Esophagus squamous epithelium (tissue), 5 donors: ENCODE data around the gene SETD1B. TPM values are rescaled to one million over a fixed set of nuclear protein-coding genes. Genes with fewer than 3 reads are reported as not detected.

Experiments
- DNase-seq: peaks from one replicate; lab custom pipeline; 2025; lab: John Stamatoyannopoulos, UW
- H3K27ac ChIP-seq, 4 donors: fragments of 200-600 bp; sonication (generic); one replicate each; pipeline ENCODE4 v1.5.1; 2016 to 2019; ENCODE audit warnings: mild to moderate bottlenecking in 1 of 4
- H3K27me3 ChIP-seq, 4 donors: fragments of 200-600 bp; sonication (generic); 1 replicate in 3 of 4; 2 replicates in 1 of 4; pipeline versions ENCODE4 v1.5.1 to v1.6.0; 2017 to 2021; ENCODE audit warnings: antibody characterized with exemption in 1 of 4
- H3K36me3 ChIP-seq, 3 donors: fragments of 200-600 bp; sonication (generic); one replicate each; pipeline ENCODE4 v1.5.1; 2016 to 2019
- H3K4me1 ChIP-seq, 3 donors: fragments of 200-600 bp; sonication (generic); one replicate each; pipeline ENCODE4 v1.5.1; 2017 to 2019
- H3K4me3 ChIP-seq, 4 donors: fragments of 200-600 bp; sonication (generic); 1 replicate in 3 of 4; 2 replicates in 1 of 4; pipeline ENCODE4 v1.5.1; 2016 to 2019; ENCODE audit warnings: mild to moderate bottlenecking in 2 of 4, moderate library complexity in 1 of 4
- H3K9me3 ChIP-seq, 3 donors: fragments of 200-600 bp; sonication (generic); one replicate each; pipeline ENCODE4 v1.5.1; 2016 to 2019
- CTCF ChIP-seq, 6 experiments: fragments of 450-650 bp in 4 of 6; fragments of 200-600 bp in 2 of 6; sonication (generic) in 2 of 6; IDR thresholded peaks; one replicate each; pipeline ENCODE4 v1.5.1; 2016 to 2019; ENCODE audit warnings: antibody characterized with exemption in 6 of 6, mild to moderate bottlenecking in 4 of 6, moderate library complexity in 4 of 6
- POLR2A ChIP-seq, 4 donors: fragments of 450-650 bp; IDR thresholded peaks; one replicate each; pipeline ENCODE4 v1.6.1; 2017; ENCODE audit warnings: antibody characterized with exemption in 4 of 4, mild to moderate bottlenecking in 4 of 4, moderate library complexity in 3 of 4
- WGBS, 2 donors: methylation state at CpG; one replicate each; pipeline ENCODE4 v1.1.5; 2018; 5-methylcytosine and 5-hydroxymethylcytosine counted together
- intact Hi-C: fragments of 100-400 bp; cut with DNase I; formaldehyde crosslinking; loops from one replicate; pipeline ENCODE4 v1.15.0; 2022
- total RNA-seq, 4 donors: library from RNA; depleted of rRNA; stranded (reverse); fragments of >200 nt; gene quantifications; one replicate each; pipeline ENCODE4 v1.1.0, GENCODE V29; 2016
- donor health status: DM: yes; HTN: yes; CAD: no.

Gene SETD1B
- total RNA-seq, 4 donors from 2014 or later = 5.6 to 14.4 (median 10.6) TPM

GRCh38 chr12:121829250-121829918 lies 25.6 kb downstream of the SETD1B start:
- DNase-seq = no peak
- Histone ChIP-seq H3K36me3 (peaks cover 36 to 87% (median 49%) of the 10 kb centered on the region in 3 donors), H3K4me3 (no peak overlapping the region), H3K27me3 (no peaks in the 10 kb centered on the region), H3K9me3 (no peaks in the 10 kb centered on the region), H3K27ac (no peak overlapping the region), H3K4me1 (no peaks in the 10 kb centered on the region)
- no peak for TF ChIP-seq CTCF (IDR thresholded peaks at IDR 0.05)
- TF ChIP-seq POLR2A (IDR thresholded peaks at IDR 0.05) = no peak
- intact Hi-C loops = no loop called here
- WGBS, 2 donors = 77 to 89% methylated on average over 4 to 7 of the region's 7 CpGs

DNA sequence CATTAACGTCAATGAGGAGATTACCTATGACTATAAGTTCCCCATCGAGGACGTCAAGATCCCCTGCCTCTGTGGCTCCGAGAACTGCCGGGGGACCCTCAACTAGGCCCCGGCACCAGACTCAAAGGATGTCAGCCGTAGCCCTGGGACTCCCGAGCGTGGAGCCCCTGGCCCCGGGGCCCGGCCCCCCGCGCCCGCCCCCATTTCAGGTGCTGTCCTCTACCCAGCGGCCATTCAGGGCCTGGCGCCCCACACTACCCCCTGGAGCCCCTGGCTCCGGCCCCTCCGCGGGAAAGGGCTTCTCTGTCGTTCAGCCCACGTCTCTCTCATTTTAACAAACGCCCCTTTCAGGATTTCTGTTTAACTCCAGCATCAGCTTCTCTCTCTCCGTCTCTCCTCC lies 26.3 kb downstream of the SETD1B start:
- no peak for DNase-seq
- H3K4me3 ChIP-seq = no peak overlapping the region
- intact Hi-C loops = no loop called here
- H3K4me1 ChIP-seq = no peaks in the 10 kb centered on the region
- no peak overlapping the region for H3K27ac ChIP-seq
- no peak for TF ChIP-seq POLR2A (IDR thresholded peaks at IDR 0.05)
- TF ChIP-seq CTCF (IDR thresholded peaks at IDR 0.05) = no peak
- H3K27me3 ChIP-seq = no peaks in the 10 kb centered on the region
- 88 to 94% methylated on average over 12 to 19 of the region's 23 CpGs for WGBS, 2 donors
- H3K9me3 ChIP-seq = no peaks in the 10 kb centered on the region
- H3K36me3 ChIP-seq = peaks cover 36 to 80% (median 49%) of the 10 kb centered on the region in 3 donors

- 76 to 90% methylated on average over 12 to 15 of the region's 29 CpGs for WGBS, 2 donors
- TF ChIP-seq POLR2A (IDR thresholded peaks at IDR 0.05) (no peak), CTCF (IDR thresholded peaks at IDR 0.05) (no peak)
- peaks cover 36 to 74% (median 49%) of the 10 kb centered on the region in 3 donors for H3K36me3 ChIP-seq
- no peak overlapping the region for H3K4me3 ChIP-seq
- intact Hi-C loops = no loop called here
- DNase-seq = no peak
- no peaks in the 10 kb centered on the region for H3K27me3 ChIP-seq
- no peak overlapping the region for H3K27ac ChIP-seq
- H3K4me1 ChIP-seq = no peaks in the 10 kb centered on the region
- no peaks in the 10 kb centered on the region for H3K9me3 ChIP-seq
These were observed 26.9 kb downstream of the SETD1B start for GRCh38 chr12:121830588-121831265.

DNA sequence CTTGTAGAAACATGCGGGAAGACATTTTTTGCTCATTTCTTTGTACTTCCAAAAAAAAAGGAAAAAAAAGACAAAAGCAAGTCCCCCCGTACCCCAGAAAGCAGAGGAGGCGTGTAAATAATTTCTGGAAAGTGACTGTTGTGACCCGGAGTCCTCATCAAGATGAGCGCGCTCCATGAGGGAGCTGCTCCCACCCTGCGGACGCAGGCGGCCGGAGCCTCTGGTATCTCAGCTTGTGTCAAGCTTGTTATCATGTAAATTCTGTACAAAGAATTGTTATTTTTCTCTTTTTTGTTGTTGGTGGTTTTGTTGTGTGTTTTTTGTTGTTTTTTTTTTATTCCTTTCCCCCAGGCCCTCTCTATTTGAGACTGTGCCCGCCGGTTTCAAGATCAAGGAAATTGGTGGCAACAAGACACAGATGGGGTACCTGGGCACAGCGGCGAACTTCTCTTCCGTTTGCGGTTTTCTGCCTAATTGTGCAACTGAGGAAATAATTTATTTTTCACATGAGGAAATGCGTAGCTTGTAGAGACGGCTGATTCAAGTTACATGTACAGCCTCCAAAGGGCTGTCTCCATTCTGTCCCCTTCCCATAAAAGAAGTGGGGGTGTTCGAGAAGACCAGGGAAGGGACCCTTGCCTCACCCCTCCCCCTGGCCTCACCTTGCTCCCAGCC lies 27.9 kb downstream of the SETD1B start:
- Histone ChIP-seq H3K27ac (no peak overlapping the region), H3K4me1 (no peaks in the 10 kb centered on the region), H3K4me3 (no peak overlapping the region), H3K36me3 (peaks cover 36 to 64% (median 46%) of the 10 kb centered on the region in 3 donors), H3K9me3 (no peaks in the 10 kb centered on the region), H3K27me3 (no peaks in the 10 kb centered on the region)
- TF ChIP-seq CTCF (IDR thresholded peaks at IDR 0.05) = no peak
- no peak for TF ChIP-seq POLR2A (IDR thresholded peaks at IDR 0.05)
- intact Hi-C loops = no loop called here
- WGBS, 2 donors = 90 to 94% methylated on average over 19 of the region's 19 CpGs
- no peak for DNase-seq

GRCh38 chr12:121837680-121838079 lies 33.9 kb downstream of the SETD1B start:
- 59 to 68% methylated on average over 4 of the region's 4 CpGs for WGBS, 2 donors
- H3K36me3 ChIP-seq = peaks cover 0 to 4% (median 0%) of the 10 kb centered on the region in 3 donors
- no peak overlapping the region for H3K27ac ChIP-seq
- intact Hi-C loops = no loop called here
- H3K4me1 ChIP-seq = peaks cover 0 to 16% (median 6%) of the 10 kb centered on the region in 3 donors
- no peak for DNase-seq
- no peaks in the 10 kb centered on the region for H3K9me3 ChIP-seq
- no peaks in the 10 kb centered on the region for H3K27me3 ChIP-seq
- TF ChIP-seq POLR2A (IDR thresholded peaks at IDR 0.05) (no peak), CTCF (IDR thresholded peaks at IDR 0.05) (no peak)
- H3K4me3 ChIP-seq = no peak overlapping the region
